HG02623 (cell line): ENCODE measurements around the gene SSH2.

Source experiments
- ATAC-seq: cut with Tn5 transposase; IDR thresholded peaks from one replicate; pipeline ENCODE4 v1.9.1; 2021; ENCODE audit warnings: moderate library complexity; ENCODE audit not compliant: unreplicated experiment

The SSH2 gene

DNA sequence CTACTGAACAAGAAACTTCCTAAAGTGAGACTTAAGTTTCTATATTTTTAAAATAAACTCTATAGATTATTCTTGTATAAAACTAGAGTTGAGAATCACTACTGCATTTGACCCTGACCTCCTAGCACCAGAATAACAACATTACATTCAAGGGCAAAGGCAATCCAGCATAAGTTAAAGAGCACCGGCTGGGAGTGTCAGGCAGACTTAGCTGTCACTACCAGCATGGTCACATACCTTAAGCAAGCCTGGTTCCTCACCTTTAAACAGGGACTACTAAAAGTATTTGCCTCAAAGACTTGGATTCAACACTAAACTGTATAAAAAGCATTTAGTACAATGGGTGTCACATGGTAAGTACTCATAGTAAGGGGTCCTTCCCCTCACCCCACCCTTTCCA, 90.4 kb downstream of the SSH2 start:
- ATAC-seq = no peak

DNA sequence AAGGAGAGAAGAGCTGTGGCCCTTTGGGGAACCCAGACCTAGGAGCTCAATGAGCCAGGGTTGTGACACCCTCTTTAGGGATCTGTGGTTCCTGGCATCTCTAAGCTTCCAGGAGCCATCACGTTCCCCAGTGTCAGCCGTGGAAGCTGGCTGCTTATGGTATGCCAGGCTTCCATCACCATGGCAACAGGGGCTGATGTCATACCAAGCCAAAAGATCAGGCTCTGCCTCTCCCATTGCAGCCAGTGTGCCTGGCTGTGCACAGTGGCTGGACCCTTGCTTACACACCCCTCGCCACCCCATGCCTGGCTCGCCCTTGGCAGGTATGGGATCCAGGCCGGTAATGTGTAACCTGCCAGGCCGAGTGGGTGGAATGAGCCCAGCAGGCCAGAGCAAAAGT, 91.1 kb downstream of the SSH2 start:
- ATAC-seq = no peak

DNA sequence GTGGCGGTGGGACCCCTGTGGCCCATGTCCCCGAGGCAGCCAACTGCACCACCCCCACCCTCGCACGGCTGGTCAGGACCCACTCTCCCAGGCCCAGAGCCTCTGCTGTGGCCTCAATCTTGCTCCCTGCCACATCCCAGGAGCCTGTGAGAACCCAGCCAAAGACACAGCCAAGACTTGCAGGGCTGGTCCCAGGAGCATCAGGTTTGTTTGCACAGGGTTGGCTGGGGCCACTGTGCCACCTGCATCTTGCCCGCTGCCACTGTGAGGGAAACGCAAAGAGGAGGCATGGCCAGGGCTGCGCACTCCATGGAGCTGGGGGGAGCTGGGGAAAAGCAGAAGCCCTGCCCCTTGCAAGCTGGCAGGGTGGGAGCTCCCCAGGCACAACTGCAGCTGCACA, 92.5 kb downstream of the SSH2 start:
- ATAC-seq = no peak

DNA sequence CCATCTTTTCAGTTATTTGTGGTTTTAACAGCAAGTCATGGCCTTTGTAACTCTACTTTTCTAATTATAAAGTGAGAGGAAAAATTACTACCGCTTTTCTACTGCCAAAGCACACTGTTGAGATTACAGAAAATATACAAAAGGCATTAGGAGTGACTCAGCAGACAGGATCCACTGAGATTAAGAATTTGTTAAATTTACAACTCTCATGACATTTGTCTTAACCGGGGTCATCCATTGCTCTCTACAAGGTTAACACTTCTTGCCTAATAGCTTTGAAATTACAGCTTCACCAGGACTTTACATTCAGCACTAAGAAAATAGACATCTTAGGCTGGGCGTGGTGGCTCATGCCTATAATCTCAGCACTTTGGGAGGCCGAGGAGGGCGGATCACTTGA, 93.4 kb downstream of the SSH2 start:
- no peak for ATAC-seq

DNA sequence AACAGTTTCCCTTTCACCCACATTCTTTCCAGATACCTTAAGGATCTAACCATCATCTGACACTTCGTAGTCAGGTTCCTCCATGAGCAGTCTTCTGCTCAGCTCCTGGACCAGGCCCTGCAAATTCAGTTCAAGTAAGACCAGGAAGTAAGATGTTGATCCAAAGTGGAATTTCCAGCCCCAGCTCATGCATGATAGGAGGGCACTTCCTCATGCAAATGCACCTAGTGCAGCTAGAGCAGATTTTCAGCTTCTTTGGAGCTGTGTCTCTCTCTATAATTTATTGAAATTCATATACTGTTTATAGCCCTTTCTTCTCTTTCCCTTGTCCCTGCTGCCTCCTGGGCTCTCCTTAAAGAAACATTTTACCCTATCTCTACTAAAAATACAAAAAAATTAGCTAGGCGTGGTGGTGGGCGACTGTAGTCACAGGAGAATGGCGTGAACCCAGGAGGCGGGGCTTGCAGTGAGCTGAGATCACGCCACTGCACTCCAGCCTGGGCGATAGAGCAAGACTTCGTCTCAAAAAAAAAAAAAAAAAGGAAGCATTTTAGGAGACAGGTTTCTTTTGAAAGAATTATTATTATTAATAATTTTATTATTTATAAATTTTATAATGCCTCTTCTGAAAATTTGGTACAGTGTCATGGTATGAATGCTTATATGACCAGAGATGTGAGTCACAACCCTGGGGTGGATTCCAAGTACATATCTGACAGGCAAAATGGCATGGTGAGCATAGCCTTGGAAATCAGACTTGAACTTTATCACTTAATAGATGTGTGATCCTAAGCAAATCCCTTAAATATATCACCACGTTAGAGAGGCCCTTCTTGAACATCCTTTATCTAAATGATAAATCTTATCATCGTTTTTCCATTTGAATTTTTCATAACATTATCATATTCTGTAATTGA, 94.3 kb downstream of the SSH2 start:
- ATAC-seq = no peak

DNA sequence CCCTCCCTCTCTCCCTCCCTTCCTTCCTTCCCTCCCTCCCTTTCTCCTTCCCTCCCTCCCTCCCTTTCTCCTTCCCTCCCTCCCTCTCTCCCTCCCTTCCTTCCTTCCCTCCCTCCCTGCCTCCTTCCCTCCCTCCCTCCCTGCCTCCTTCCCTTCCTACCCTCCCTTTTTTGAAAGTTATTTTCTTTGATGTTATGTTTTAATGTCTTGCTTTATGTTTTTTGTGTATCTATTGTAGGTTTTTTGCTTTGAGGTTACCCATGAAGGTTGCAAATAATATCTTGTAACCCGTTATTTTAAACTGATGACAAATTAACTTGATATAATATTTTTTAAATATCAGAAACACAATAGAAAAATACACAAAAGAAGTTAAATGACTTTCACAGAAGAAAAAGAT, 96.2 kb downstream of the SSH2 start:
- ATAC-seq = no peak

DNA sequence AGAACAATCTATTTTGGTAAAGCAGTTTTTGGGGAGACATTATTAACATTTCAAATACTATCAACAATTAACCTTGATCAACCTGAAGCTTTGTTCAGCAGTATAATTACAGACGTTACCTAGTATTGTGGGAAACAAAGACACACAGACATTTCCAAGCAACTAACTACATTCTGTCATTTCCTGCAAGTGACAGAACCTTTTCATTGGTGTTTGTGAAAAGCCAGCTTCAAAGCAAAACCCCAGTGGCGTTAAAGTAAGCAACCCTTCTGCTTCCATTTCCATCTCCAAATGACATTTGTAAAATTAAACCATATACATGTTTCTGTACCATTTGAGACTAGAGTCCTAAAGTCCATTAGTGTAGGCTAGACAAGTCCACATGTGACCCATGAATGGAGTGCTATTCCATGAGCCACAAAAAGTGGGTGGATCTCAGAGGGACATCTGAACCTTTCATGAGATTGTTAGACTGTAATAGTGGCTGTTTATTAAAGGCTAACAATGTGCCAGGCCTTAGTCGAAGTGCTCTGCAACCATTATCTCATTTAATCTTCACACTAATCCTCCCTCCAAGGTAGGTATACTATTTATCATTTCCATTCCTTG, 101.2 kb downstream of the SSH2 start:
- no peak for ATAC-seq

DNA sequence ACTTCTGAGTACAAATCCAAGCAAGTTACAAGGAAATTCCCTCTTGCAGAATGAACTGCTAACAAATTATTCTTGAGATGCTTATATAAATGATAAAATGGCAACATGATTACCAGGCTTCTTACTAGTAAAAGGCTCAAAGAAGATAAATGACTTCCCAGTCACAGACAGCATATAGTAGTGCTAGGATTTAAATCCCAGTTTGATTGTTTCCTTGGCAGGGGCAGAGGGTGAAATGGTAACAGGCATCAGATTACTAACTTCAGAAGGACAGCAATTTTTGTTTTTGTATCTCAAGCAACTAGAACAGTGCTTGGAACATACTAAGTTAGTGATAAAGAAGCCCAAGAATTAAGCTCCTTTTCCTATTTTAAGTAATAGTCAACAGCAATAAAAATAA, 102.8 kb downstream of the SSH2 start:
- no peak for ATAC-seq

DNA sequence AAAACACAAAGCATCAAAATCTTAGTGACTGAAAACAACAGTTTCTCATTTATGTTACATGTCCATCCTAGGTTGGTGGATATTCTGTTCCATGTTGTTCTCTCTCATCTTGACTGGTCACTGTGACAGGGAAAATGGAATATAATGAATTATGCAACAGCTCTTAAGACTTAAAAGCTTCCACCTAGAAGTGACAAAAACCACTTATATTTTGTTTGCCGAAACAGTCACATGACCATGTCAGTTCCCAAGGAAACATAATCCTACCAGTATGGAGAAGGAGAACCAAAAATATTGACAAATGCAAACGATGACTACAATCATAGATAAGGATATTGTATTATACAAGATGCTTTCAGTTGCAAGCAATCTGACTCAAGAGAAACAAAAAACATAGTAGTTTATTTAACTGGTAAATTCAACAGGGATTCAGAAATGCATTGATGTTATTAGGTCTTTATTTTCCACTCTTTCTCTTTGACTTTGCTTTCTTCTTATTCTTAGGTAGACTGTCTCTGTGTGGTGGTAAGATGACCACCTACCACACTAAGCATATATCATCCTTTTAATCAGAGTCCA, 103.8 kb downstream of the SSH2 start:
- no peak for ATAC-seq

DNA sequence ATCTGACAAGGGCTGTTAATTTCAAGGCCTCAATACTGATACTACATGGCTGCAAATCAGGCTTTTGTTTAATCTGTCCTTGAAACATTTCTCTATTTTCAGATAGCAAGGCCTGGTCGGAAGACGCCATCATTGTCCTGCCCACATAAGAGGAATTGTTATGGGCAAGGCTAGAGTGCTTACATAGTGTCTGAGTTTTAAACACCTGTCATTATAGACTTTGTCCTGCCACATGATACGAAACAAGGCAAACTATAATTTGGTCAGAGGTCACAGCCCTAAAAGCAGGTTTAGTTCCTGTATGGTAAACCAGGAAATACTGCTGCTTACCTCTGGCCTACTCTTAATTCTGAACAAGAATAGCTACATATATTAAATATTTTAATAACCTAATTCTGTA, 104.4 kb downstream of the SSH2 start:
- ATAC-seq = no peak

DNA sequence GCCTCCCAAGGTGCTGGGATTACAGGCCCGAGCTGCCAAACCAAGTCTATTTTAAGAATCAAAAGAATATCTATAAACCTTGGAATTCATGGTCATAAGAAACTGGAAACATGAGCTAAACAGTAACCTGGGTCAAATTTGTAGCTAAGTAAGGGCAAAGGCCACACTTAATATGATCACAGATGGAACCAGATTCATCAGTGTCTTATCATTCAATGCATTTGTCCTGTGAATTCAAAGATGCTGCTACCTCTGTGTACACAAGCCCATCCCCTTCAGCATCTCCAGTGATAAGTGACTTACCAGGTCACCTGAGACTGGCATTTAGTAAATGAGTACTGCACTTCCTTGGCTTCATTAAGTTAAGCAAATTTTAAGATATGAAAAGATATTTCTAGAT, 108.1 kb downstream of the SSH2 start:
- no peak for ATAC-seq

DNA sequence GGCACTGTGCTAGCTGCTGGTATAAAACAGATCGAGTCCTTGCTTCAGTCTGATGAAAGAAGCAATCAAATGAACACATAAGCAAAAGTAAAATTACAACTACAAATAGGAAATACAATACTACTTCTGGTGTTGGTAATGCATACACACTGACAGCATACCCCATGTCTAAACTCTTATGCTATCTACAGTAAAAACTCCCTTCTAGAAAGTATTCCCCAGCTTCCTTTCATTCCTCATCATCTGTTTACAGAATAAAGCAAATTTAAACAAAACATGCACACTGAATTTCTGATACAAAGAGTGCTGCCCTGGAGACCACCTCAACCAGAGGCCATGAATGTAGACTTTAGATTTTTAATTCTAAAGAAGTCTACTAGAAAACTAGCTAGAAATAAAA, 109.6 kb downstream of the SSH2 start:
- ATAC-seq = no peak

DNA sequence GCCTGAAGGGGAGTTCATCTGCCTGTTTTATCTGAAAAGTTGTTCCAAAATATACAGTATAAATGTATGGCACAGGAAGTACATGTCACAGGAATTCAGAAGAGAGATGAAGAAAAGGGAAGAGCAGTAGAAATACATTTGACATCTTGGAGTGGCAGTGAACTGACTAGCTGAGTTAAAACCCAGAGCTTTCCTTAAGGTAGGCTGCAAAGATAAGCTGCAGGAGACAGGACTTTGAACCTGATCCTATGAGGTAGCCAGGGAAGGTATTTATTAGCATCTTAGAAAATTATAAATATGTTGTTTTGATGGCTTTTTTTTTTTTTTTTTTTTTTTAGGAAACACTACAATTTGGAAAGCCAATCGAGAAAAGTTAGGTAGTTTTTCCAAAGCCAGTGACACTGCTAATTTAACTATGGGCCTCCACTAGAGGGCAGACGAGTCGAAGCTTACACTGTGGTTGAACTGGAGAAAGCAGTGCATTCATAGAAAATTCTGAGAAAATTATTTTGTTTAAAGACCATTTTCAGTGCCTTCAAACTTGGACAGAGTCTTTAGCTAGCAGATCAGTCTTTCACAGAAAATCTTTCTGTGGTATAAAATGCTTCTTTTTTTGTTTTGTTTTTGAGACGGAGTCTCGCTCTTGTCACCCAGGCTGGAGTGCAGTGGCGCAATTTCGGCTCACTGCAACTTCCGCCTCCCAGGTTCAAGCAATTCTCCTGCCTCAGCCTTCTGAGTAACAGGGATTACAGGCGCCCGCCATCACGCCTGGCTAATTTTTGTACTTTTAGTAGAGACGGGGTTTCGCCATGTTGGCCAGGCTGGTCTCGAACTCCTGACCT, 122.3 kb downstream of the SSH2 start:
- ATAC-seq = no peak

DNA sequence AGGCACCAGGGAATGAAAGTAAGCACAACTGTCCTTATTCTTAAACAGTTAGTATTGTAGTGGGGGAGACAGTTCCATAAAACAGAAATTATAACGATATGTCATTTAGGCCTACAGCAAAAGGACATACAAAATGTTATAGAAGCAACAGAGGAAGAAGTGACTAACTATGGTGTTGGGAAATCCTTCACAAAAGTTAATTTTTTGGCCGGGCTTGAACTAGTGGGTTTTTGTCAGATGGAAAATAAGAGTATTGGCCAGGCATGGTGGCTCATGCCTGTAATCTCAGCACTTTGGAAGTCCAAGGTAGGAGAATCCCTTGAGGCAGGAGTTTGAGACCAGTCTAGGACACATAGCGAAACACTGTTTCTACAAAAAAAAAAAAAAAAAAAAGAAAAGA, 127.8 kb downstream of the SSH2 start:
- ATAC-seq = no peak

DNA sequence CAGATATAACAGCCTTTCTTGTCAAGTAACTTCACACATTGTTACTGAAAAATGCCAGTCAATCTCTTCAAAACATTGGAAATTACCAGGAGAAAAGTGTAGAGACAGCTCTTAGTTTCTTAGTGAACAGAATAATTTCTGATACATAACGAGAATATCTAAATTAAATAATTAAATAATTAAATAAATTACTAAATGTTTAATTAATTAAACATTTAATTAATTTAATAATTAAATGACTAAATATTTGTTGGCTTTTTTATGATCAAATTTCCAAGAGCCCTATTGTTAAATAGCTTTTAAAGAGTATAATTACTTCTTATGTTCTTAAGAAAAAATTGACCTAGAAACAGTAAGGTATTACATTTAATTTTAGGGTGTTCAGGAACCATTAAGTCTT, 129.6 kb downstream of the SSH2 start:
- no peak for ATAC-seq

DNA sequence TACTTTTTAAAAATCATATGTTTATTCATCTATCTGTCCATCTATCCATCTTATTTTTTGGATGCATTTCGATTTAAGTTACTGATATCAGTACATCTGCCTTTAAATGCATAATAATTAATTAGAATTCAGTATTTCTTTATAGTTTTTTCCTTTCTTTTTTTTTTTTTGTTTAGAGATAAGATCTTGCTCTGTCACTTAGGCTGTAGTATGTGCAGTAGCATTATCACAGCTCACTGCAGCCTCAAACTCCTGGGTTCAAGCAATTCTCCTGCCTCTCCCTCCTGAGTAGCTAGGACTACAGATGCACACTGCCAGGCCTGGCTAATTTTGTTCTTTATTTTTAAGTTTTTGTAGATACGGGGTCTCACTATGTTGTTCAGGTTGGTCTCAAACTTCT, 133.4 kb downstream of the SSH2 start:
- no peak for ATAC-seq

DNA sequence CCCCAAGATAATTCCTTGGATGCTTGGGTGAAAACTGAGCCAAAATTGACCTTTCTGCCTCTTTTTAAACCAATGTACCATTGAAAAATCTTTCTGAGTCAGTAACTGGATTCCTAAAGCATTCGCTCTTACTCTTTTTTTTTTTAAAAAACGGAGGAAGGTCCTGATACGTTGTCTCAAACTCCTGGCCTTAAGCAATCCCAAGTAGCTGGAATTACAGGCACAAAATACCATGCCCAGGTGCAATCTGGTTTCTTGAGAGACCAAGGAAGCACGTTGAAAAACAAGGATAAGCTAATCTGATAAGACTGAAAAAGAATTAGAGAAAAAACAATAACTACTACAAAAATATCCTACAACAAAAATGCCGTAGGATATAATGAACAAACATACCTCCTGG, 136.5 kb downstream of the SSH2 start:
- ATAC-seq = no peak

DNA sequence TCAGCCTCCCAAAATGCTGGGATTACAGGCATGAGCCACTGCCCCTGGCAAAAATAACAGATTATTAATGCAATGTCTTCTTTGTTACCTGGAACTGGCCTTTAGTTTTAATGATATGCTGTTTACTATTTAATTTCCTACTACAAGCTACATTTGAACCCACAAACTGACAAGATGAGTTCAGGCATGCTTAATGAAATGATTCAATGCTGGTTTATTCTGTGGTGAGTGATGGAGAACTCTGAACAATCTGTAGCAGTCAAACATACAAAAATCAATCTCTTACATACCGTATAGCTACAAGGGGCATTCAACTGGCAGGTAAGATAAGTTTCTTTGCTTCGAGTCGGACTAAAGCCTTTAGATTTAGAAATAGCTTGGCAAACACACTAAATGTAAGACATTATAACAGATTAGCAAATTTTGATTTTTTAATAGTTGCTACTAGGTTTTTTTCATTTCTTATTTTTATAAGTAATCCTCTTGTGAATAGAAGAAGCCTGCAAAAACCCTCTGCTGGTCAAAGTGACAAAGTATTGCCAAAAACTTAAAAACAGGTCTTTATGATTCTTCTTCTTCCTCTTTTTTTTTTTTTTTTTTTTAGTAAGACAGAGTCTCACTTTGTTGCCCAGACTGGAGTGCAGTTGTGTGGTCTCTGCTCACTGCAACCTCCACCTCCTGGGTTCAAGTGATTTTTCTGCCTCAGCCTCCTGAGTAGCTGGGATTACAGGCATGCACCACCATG, 138.5 kb downstream of the SSH2 start:
- ATAC-seq = no peak

DNA sequence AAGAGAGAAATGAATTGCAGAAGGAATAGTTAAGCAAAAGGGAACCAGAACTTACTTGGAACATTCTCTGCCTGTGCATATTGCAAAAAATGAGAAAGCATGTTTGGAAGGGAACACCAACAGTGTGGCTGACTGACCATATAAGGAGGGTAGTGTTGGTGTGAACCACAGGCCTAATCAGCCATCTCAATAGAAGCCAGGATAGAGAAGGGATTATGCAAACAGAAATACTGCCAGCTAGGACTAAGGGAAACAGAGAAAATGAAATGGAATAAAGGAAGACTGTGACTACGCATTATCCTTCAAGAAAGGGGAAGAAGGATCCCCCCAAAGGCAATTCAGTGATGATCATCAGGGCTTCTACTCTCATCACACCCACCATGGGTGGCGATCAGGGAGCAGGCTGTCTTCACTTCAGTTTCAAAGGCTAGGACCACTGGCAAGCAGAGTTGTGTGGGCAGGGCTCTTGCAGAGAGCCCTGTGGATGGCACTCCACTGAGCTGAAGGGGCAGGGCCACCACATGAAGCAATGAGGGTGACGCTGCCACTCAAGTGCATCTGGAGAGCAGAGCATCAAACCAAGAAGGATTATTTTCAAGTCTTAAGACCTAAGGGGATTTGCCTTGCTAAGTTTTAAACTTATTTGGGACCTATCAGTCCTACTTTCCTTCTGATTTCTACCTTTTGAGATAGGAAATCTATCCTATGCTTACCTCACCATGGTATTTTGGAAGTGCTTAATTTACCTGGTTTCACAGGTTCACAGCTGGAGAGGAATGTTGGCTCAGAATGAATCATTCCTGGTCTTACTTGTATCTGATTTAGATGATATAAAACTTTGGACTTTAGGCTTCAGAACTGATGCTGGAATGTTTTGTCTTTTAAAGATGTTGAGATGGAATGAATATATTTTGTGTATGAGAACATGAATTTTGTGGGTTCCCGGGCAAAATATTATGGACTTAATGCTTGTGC, 140.5 kb downstream of the SSH2 start:
- ATAC-seq = no peak

DNA sequence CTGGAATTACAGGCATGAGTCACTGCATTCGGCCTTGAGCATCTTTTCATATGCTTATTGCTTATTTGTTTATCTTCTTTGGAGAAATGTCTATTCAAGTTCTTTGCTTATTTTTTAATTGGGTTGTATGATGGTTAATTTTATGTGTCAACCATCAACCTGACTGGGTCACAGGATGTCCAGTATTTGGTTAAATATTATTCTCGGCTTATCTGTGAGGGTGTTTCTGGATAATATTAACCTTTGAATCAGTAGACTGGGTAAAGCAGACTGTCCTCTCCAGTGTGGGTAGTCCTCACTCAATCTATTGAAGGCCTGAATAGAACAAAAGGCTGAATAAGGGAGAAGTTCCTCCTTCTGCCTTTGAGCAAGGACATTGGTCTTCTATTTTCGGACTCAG, 142.0 kb downstream of the SSH2 start:
- ATAC-seq = no peak
